Measurements from ENCODE around the gene RPN2. TPM values are rescaled to one million over a fixed set of nuclear protein-coding genes. Genes with fewer than 3 reads are reported as not detected.
"Not testable (repeated sequence)": the region's sequence is repeated elsewhere in the genome, so short reads cannot be mapped to it uniquely, and the experiment has no call there.

RPN2 gene
- total RNA-seq, result 84.7 TPM
- long read RNA-seq, transcript RPN2-201 (17 exons, 2,515 nt), result major isoform, 64 of 311 reads
- long read RNA-seq, partial matches to known transcripts, result 36 of 311 reads
- long read RNA-seq, other reads (novel, unspliced or antisense), result 210 of 311 reads

DNA sequence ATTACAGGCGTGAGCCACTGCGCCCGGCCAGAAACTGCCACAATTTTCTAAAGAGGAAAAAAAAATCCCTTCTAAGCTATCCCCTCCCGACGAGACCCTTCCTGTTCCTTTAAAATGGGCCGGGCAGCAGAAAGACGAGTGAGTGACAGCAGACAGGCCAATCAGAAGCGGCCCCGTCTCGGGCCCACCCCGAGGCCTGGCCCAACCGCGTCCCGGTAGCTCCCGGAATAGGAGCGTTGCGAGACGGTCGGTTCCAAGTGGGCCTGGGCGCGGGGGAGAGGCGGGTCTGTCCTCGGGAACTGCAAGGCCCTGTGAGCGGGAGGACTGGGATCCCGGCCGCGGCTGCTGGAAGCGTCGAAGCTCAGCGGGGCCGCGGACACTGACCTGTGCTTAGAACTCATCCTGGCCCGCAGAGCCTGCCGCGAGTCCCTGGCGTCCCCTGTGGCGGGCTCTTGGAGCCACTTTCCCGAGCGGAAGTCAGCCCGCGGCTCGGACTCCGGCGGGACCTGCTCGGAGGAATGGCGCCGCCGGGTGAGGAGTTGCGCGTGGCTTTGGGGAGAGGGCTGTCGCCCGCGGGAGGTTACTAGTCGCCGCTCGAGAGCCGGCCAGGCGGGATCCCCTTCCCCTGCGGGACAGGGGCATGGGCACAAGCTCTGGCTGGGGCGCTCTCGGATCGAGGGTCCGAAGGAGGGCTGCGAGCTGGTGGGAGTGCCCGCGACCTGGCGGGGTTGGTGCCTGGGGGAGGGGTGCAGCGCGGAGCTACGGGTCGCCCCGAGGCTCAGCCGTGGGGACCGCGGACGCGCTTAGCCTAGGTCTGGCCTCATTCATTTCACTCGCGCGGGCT is at the start of gene RPN2, which contains the start of gene MROH8:
TSS of gene RPN2 (plus strand) at position 492 of the 844 bp plus-strand sequence. CDS start at position 519, 27 bp downstream.
TSS of gene MROH8 (minus strand) at position 710 of the 844 bp plus-strand sequence.
- DNase-seq (peak; percentile 99), ATAC-seq (peak; percentile 98)
- intact Hi-C loops (cut with micrococcal nuclease), result no loop called here

DNA sequence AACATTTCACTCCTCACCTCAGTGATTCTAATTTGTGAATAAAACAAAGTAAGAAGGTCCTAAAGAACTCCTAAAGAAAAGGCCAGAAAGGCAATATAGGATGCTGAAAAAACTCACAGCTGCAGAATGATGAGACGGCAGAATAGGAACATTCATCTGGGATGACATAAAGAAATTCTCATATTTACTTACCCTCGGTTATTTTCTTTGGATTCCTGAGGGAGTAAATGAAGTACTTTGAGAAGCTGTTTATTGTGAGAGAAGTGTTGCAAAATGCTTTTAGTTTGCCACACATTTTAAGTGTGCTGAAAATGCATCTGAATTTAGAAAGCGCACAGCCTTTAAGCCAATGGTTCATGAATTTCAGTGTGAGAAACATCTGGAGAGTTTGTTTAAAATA is 47.6 kb upstream of the RPN2 start:
- DNase-seq (no peak), ATAC-seq (no peak)
- intact Hi-C loops (cut with micrococcal nuclease), result no loop called here

DNA sequence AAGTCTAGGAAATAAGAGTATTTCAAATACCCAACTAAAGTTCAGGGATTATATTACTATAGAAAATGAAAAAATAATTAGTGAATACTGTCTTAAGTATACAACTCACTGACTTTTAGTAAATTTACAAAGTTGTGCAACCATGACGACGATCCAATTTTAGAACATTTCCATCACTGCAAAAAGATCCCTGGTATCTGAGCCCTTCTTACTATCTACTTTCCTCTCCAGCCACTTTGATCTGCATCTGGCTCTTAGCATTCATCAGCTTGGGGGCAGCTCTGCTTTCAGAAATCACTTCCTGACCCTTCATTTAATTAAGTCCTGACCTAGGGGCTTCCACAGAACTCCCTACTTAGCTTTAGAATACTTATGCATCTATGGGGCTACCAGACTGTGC is 45.2 kb upstream of the RPN2 start:
- intact Hi-C loops (cut with micrococcal nuclease), result no loop called here
- DNase-seq, result no peak
- ATAC-seq, result peak; percentile 52

DNA sequence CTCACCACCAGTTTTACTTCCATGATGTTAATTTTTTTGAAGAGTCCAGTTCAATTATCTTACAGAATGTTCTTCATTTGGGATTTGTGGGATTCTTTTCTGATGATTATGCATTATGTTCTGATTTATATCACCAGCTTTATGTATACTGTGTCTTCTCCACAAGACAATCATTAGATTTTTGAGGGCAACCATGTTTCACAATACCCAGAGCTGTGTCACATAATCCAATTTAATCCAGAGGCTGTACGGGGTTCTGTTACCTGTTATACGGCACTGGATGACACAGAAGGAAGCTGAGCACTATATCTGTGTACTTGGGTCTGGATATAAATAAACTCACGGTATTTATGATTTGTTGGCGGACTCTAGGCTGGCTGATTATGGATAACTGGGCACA is 41.6 kb upstream of the RPN2 start:
- ATAC-seq (peak; percentile 36), DNase-seq (no peak)
- intact Hi-C loops (cut with micrococcal nuclease), result no loop called here

DNA sequence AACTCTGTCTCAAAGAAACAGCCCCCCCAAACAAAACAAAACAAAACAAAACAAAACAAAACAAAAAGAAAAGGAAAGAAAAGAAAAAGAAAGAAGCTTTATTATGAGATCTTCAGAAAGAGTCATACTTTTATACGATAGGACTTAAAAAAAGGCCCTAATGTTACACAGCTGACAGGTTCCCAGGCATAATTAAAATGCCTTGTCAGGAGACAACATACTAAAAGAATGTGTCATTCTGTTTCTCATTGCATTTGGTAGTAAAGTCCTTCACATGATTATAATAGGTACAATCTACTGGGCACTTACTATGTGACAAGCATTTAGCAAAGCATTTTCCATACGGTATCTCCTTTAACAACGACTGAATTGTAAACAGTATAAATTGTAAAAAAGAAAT is 36.4 kb upstream of the RPN2 start:
- no peak for DNase-seq
- intact Hi-C loops (cut with micrococcal nuclease), result no loop called here
- ATAC-seq, result no peak

DNA sequence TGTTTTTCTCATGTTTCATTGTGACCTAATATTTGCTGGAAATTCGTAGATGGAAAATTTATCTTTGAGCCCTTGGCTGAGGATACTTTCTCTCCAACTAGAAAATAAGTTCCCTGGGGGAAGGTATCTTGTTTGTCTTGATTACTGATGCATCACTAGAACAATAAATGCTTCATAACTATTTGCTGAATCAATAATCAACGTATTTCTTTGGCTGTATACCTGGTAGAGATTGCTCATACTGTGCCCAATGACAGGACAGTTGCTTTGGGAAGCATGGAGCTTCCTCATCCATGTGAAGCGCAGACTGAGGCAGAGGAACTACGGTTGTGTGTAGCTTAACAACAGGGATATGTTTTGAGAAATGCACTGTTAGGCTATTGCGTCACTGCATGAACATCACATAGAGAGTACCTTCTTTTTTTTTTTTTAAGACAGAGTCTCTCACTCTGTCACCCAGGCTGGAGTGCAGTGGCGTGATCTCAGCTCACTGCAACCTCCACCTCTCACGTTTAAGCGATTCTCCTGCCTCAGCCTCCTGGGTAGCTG is 34.2 kb upstream of the RPN2 start:
- DNase-seq (no peak), ATAC-seq (no peak)
- intact Hi-C loops (cut with micrococcal nuclease), result no loop called here

DNA sequence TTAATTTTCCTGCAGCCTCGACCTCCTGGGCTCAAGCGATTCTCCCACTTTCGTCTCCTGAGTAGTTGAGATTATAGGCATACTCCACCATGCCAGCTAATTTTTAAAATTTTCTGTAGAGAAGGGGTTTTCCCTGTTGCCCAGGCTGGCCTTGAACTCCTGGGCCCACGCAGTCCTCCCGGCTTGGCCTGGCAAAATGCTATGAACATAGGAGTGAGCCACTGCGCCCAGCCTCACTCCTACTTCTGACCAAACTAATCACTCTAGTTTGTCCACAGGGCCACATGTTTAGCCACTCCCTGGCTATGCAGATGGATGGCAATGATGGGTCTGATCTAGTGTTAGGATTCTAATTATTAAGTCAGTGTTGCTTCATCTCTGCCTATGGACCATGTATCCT is 31.9 kb upstream of the RPN2 start:
- no peak for ATAC-seq
- intact Hi-C loops (cut with micrococcal nuclease), result no loop called here
- no peak for DNase-seq

DNA sequence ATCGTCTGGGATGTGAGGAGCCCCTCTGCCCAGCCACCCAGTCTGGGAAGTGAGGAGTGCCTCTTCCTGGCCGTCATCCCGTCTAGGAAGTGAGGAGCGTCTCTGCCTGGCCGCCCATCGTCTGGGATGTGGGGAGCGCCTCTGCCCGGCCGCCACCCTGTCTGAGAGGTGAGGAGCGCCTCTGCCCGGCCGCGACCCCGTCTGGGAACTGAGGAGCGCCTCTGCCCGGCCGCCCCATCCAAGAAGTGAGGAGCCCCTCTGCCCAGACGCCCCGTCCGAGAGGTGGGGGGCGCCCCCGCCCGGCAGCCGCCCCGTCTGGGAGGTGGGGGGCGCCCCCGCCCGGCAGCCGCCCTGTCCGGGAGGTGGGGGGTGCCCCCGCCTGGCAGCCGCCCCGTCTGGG is 28.3 kb upstream of the RPN2 start:
- intact Hi-C loops (cut with micrococcal nuclease); DNase-seq; ATAC-seq: not testable (repeated sequence)

DNA sequence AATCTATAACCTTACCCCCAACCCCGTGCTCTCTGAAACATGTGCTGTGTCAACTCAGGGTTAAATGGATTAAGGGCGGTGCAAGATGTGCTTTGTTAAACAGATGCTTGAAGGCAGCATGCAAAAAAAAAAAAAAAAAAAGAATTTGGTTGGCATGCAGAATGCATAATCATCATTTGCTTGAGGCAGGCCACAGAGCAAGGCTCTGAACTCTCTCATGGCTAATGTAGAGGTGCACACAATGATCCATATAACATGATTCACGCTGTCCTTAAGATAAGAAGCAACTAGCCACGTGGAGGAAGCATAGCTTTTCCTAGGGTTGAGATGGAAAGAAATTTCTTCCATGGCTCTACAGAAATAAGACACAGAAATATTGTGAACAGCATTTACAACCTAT is 27.6 kb upstream of the RPN2 start:
- intact Hi-C loops (cut with micrococcal nuclease), result no loop called here
- DNase-seq (no peak), ATAC-seq (no peak)

DNA sequence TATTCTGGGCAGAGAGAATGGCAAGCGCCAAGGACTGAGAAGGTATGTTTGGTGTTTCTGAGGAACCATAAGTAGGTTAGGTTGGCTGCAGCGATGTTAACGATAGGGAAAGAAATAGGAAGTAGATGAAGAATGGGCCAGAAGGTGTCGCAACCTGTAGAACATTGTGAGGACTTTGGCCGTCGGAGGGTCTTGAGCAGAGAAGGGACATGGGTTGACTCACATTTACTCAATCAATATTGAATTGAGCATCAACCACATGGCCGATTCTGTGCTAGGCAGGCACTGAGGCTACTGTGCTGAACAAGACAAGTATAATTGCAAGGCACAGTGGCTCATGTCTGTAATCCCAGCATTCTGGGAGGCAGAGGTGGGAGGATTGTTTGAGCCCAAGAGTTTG is 26.8 kb upstream of the RPN2 start:
- intact Hi-C loops (cut with micrococcal nuclease), result no loop called here
- ATAC-seq (no peak), DNase-seq (no peak)

DNA sequence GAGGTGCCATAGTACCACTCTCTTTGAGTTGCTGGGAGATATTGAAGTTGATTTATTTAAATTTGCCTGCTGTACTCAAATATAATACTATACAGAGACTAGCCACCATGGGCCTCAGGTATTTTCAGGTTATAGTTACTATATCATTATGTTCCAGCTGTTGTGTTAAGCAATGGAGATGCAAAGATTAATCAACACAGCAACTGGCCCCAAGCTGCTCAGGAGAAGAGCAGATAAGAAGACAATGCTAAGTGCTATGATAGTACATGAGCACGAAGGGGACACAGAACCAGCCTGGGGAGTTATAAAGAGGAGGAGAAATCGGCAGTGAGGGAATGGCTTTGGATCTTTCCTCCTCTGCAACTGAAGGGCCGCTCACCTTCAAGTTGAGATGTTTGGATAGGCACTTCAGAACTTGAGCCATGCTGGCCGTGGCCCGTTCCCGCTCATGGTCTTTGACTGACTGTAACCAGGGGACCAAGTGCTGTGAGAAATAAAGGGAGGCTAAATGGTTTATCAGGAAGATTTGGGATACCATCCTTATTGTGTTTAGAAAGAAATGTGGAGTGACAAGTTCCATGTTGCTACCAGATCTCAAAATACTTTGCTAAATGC is 24.3 kb upstream of the RPN2 start:
- DNase-seq (no peak), ATAC-seq (no peak)
- intact Hi-C loops (cut with micrococcal nuclease), result no loop called here

DNA sequence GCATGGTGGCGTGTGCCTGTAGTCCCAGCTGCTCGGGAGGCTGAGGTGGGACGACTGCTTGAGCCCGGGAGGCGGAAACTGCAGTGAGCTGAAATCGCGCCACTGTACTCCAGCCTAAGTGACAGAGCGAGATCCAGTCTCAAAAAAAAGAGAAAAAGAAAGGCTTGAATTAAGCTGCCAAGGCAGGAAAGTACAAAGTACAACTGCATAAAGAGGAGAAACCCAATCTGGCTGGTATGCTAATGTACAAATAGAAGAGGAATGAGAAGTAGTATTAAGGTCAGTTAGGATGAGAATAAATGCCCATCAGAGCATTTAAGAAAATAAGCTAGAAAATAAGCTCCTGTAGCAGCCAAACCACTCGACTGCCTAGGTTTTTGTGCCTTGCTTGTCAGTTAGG is 23.1 kb upstream of the RPN2 start:
- ATAC-seq, result no peak
- DNase-seq, result no peak
- intact Hi-C loops (cut with micrococcal nuclease), result no loop called here

DNA sequence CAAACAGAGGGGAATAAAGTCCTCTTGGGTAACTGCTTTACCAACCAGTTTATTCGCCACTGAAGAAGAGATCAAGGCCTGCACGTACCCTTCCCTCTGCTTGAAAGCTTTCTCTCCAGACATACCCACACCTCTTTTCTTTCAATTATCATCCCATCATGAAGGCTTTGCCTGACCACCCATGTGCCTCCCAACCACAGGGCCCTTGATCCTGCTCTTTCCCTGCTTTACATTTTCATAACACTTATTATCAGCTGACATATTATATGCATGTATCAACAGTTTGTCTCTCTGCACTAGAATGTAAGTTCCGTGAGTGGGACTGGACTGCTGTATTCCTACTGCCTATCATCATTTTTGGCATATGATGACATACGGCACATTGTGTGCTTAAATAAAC is 20.9 kb upstream of the RPN2 start:
- intact Hi-C loops (cut with micrococcal nuclease), result no loop called here
- ATAC-seq, result no peak
- DNase-seq, result no peak

DNA sequence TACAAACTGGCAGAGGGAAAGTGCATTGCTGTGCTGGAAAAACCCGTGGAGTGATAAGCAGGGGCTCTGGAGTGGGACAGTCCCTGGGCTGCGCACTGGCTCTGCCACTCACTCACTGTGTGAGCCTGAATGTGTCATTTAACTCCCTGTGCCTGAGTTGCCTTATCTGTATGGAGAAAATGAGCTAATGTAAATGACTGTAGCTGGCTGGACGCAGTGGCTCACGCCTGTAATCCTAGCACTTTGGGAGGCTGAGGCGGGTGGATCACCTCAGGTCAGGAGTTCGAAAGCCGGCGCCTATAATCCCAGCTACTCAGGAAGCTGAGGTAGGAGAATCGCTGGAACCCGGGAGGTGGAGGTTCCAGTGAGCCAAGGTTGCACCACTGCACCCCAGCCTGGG is 18.4 kb upstream of the RPN2 start:
- DNase-seq, result no peak
- ATAC-seq, result peak; percentile 42
- intact Hi-C loops (cut with micrococcal nuclease), result no loop called here

DNA sequence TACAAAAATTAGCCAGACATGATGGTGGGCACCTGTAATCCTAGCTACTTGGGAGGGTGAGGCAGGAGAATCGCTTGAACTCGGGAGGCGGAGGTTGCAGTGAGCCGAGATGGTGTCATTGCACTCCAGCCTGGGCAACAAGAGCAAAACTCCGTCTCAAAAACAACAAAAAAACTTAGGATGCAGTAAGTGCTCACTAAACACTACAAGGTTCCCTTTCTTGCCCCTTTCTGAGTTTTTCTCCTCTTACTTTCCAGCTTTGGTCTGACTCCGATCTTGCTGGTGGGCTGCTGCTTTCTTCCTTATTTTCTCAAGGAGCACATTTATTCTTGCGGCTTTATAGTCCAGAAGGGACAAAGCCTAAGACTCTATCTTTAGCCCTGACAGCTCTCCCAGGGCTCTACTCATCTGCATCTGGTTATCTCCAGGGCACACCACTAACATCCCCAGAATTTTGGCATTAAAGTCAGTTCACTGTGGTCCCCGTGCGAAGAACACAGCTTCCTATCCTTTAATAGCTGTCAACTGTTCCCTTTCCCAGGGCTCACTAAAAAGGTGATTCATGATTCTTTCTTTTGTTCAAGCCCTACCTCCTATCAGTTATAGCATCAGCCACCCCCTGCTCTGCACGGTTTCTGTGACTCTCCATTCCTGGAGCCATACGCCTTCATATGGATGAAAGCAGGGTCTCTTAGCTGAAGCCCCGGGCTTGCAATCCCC is 17.1 kb upstream of the RPN2 start:
- DNase-seq, result no peak
- intact Hi-C loops (cut with micrococcal nuclease), result no loop called here
- ATAC-seq, result no peak

DNA sequence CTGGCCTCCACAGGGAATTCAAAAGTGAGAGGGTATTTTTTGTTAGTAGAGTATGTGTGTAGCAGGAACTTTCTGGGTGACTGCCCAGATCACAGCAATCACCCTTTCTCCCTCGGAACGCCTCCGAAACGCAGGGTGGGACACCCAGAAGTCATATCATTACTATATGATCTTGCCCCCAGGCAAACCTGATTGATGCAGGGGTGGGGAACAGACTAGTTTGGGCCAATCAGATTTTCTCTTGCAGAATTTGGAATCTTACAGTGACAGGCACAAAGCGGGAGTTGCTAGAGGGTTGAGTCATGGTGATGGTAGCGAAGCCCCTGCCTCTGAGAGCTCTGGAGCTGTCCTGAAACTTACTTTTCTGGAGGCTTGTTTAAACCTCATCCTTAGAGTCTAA is 16.5 kb upstream of the RPN2 start:
- no peak for ATAC-seq
- intact Hi-C loops (cut with micrococcal nuclease), result no loop called here
- no peak for DNase-seq

DNA sequence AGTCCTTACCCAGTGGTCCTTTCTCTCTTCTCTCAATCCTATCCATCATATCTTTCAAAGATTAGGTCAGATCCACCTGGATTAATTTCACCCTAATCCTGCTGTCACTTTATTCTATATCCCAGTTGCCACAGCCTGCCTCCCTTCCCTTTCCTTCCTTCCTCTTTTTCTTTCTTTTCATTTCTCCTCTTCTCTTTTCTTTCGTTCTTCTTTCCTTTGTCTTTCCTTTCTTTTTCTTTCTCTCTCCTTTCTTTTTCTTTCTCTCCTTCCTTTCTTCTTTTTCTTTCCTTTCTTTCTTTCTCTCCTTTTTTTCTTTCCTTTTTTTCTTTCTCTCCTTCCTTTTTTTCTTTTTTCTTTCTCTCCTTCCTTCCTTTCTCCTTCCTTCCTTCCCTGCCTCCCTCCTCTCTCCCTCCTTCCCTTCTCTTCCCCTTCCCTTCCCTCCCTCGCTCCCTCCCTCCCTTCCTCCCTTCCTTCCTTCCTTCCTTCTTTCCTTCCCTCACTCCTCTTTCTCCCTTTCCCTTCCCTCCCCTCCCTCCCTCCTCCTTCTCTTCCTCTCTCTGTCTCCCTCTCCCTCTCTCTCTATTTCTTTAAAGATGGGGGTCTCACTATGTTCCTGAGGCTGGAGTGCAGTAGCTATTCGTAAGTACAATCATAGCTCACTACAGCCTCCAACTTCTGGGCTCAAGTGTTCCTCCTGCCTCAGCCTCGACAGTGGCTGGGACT is 15.1 kb upstream of the RPN2 start:
- intact Hi-C loops (cut with micrococcal nuclease), result no loop called here
- no peak for ATAC-seq
- DNase-seq, result no peak

DNA sequence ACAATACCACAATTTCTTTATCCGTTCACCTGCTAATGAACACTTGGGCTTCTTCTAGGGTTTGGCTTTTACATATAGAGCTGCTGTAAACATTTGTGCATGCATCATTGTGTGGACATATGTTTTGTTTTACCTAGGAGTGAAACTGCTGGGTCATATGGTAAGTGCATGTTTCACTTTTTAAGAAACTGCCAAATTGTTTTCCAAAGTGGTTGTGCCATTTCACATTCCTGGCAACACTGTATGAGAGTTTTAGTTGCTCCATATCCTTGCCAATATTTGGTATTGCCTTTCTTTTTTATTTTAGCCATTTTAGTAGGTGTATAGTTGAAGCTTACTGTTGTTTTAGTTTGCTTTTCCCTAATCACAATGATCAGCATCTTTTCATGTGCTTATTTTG is 14.1 kb upstream of the RPN2 start:
- no peak for ATAC-seq
- intact Hi-C loops (cut with micrococcal nuclease), result no loop called here
- no peak for DNase-seq

DNA sequence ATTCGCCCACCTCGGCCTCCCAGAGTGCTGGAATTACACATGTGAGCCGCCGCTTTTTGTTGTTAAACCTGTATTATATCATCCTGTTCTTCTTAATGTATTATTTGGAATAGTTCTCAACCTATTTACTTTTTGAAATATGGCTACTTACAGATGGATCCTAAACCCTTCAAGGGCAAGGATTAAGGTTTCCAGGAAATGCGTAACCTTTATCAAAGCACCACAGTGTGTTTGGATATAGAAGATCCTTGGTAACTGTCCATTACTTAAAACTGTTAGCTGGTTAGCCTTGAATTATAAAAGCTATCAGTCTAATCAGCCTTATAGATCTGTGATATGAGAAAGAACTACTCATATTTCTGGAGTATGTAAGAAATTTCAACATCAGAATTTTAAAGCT is 12.3 kb upstream of the RPN2 start:
- intact Hi-C loops (cut with micrococcal nuclease), result no loop called here
- no peak for ATAC-seq

More for the DNA sequence above, 12.3 kb upstream of the RPN2 start:
- no peak for DNase-seq

Data from left ventricle myocardium superior (tissue), 1 donor.